A549 (cell line): ENCODE results near the gene WDFY2. TPM values are rescaled to one million over a fixed set of nuclear protein-coding genes. Genes with fewer than 3 reads are reported as not detected.

Experiments
- ATAC-seq, 2 experiments: fragments of 200-7000 bp in 1 of 2; fragments of >200 bp in 1 of 2; cut with Nextera tagmentation in 1 of 2; cut with Tn5 transposase in 1 of 2; 3 replicates each; pipeline versions ENCODE4 v1.8.0 to v1.9.1; 2018 to 2020; ENCODE audit warnings: mild to moderate bottlenecking in 1 of 2, moderate library complexity in 1 of 2
- CTCF ChIA-PET: fragments of 300-600 bp; sonication (Branson Sonifier 250); formaldehyde crosslinking; extraction: SDS; loops from one replicate; lab custom pipeline; 2021; ENCODE audit warnings: antibody characterized with exemption, inconsistent platforms; lab: Yijun Ruan, JAX
- POLR2A ChIA-PET: fragments of 350-600 bp; formaldehyde crosslinking; extraction: SDS; loops from one replicate; lab custom pipeline; 2021; ENCODE audit warnings: antibody characterized with exemption, inconsistent platforms; lab: Yijun Ruan, JAX
- DNase-seq, 2 experiments: peaks; one replicate each; pipeline versions ENCODE4 v3.0.0 to v3.0.0-alpha.2; 2011 to 2016; ENCODE audit warnings: low read depth in 1 of 2, low spot score in 1 of 2
- FAIRE-seq: peaks from 2 replicates; lab custom pipeline; 2011; peaks lifted over from hg19 to GRCh38; lab: Jason Lieb, UNC
- H3K27ac ChIP-seq, 2 experiments: fragments of >200 bp; sonication (Bioruptor Twin); formaldehyde crosslinking; 3 replicates each; pipeline ENCODE4 v1.5.1; 2016 to 2017
- H3K4me1 ChIP-seq: fragments of >200 bp; sonication (Bioruptor Twin); formaldehyde crosslinking; 3 replicates; pipeline ENCODE4 v1.6.1; 2016
- H3K4me2 ChIP-seq: fragments of >200 bp; sonication (Bioruptor Twin); formaldehyde crosslinking; 3 replicates; pipeline ENCODE4 v1.6.1; 2016
- H3K4me3 ChIP-seq: fragments of >200 bp; sonication (Bioruptor Twin); formaldehyde crosslinking; 3 replicates; pipeline ENCODE4 v1.5.1; 2016
- H3K9me3 ChIP-seq: fragments of >200 bp; sonication (Bioruptor Twin); formaldehyde crosslinking; 3 replicates; pipeline ENCODE4 v1.6.1; 2016
- CBX8 ChIP-seq: fragments of 200-600 bp; sonication (generic); IDR thresholded peaks from 2 replicates; pipeline ENCODE4 v1.6.1; 2016
- CHD2 ChIP-seq: fragments of 150-350 bp; IDR thresholded peaks from 2 replicates; pipeline ENCODE4 v1.6.1; 2014; ENCODE audit warnings: low read length; ENCODE audit not compliant: partially characterized antibody
- EHF ChIP-seq: fragments of 250-450 bp; sonication (Bioruptor Pico); IDR thresholded peaks from 2 replicates; pipeline ENCODE4 v1.5.0; 2020; ENCODE audit warnings: mild to moderate bottlenecking
- EHMT2 ChIP-seq: fragments of 200-600 bp; sonication (generic); IDR thresholded peaks from 2 replicates; pipeline ENCODE4 v1.6.1; 2016; ENCODE audit warnings: antibody characterized with exemption, low read depth, mild to moderate bottlenecking, moderate library complexity
- EP300 ChIP-seq, 2 experiments: fragments of >200 bp; sonication (Bioruptor Twin); formaldehyde crosslinking; IDR thresholded peaks; 2 replicates in 1 of 2; 3 replicates in 1 of 2; pipeline ENCODE4 v1.6.1; 2016 to 2017
- FOSB ChIP-seq: fragments of 250-450 bp; sonication (Bioruptor Pico); IDR thresholded peaks from 2 replicates; pipeline ENCODE4 v1.5.0; 2020; ENCODE audit warnings: mild to moderate bottlenecking, moderate library complexity
- FOSL2 ChIP-seq, 2 experiments: fragments of 450-650 bp in 1 of 2; fragments of >200 bp in 1 of 2; sonication (Bioruptor Twin) in 1 of 2; formaldehyde crosslinking; IDR thresholded peaks; 2 replicates each; pipeline versions ENCODE4 v1.5.0 to v1.6.1; 2016 to 2020; ENCODE audit warnings: mild to moderate bottlenecking in 1 of 2, moderate library complexity in 1 of 2
- FOXS1 ChIP-seq: fragments of 250-450 bp; sonication (Bioruptor Pico); IDR thresholded peaks from 2 replicates; pipeline ENCODE4 v1.5.0; 2020; ENCODE audit warnings: mild to moderate bottlenecking, moderate library complexity
- GATA3 ChIP-seq: IDR thresholded peaks from 2 replicates; pipeline ENCODE4 v1.6.1; 2012; ENCODE audit warnings: borderline replicate concordance
- HES2 ChIP-seq: fragments of >200 bp; sonication (Bioruptor Twin); formaldehyde crosslinking; IDR thresholded peaks from 2 replicates; pipeline ENCODE4 v1.6.1; 2016
- HOXB13 ChIP-seq: fragments of 250-450 bp; sonication (Bioruptor Pico); IDR thresholded peaks from 2 replicates; pipeline ENCODE4 v1.5.0; 2020; ENCODE audit warnings: low read depth, mild to moderate bottlenecking, moderate library complexity
- HOXB5 ChIP-seq: fragments of 250-450 bp; sonication (Bioruptor Pico); IDR thresholded peaks from 2 replicates; pipeline ENCODE4 v1.5.0; 2020; ENCODE audit warnings: mild to moderate bottlenecking, moderate library complexity
- JUNB ChIP-seq: fragments of >200 bp; sonication (Bioruptor Twin); formaldehyde crosslinking; IDR thresholded peaks from 2 replicates; pipeline ENCODE4 v1.6.1; 2016
- KDM1A ChIP-seq: fragments of 200-600 bp; sonication (generic); IDR thresholded peaks from 2 replicates; pipeline ENCODE4 v1.6.1; 2016; ENCODE audit warnings: low read depth, mild to moderate bottlenecking
- KDM5A ChIP-seq: fragments of 200-600 bp; sonication (generic); IDR thresholded peaks from 2 replicates; pipeline ENCODE4 v1.6.1; 2016; ENCODE audit warnings: antibody characterized with exemption, mild to moderate bottlenecking
- MAFK ChIP-seq: fragments of 450-650 bp; IDR thresholded peaks from 2 replicates; pipeline ENCODE4 v1.6.1; 2014; ENCODE audit not compliant: partially characterized antibody
- MAZ ChIP-seq: fragments of 150-350 bp; IDR thresholded peaks from 2 replicates; pipeline ENCODE4 v1.6.1; 2014; ENCODE audit warnings: antibody characterized with exemption, low read depth, low read length, borderline replicate concordance
- MYC ChIP-seq: IDR thresholded peaks from 2 replicates; pipeline ENCODE4 v1.6.1; 2012; ENCODE audit warnings: mild to moderate bottlenecking, inconsistent platforms, low read length, improper control_type of control experiment, borderline replicate concordance
- NPAS2 ChIP-seq: fragments of 250-450 bp; sonication (Bioruptor Pico); IDR thresholded peaks from 2 replicates; pipeline ENCODE4 v1.8.0; 2022; ENCODE audit warnings: mild to moderate bottlenecking, moderate library complexity, borderline replicate concordance
- RAD21 ChIP-seq, 2 experiments: fragments of >200 bp in 1 of 2; sonication (Bioruptor Twin) in 1 of 2; formaldehyde crosslinking in 1 of 2; IDR thresholded peaks in 1 of 2; conservative IDR thresholded peaks in 1 of 2; 2 replicates in 1 of 2; 3 replicates in 1 of 2; pipeline ENCODE4 v1.6.1; 2012 to 2018; ENCODE audit warnings: inconsistent platforms in 1 of 2
- REST ChIP-seq: fragments of 200-600 bp; sonication (generic); IDR thresholded peaks from 2 replicates; pipeline ENCODE4 v1.6.1; 2016; ENCODE audit warnings: antibody characterized with exemption, mild to moderate bottlenecking, moderate library complexity
- RFX5 ChIP-seq: fragments of 450-650 bp; IDR thresholded peaks from 2 replicates; pipeline ENCODE4 v1.7.1; 2014; ENCODE audit warnings: antibody characterized with exemption, mild to moderate bottlenecking, moderate library complexity
- SMC3 ChIP-seq: fragments of >200 bp; sonication (Bioruptor Twin); formaldehyde crosslinking; IDR thresholded peaks from 3 replicates; pipeline ENCODE4 v1.6.1; 2018; ENCODE audit warnings: inconsistent platforms
- TFCP2L1 ChIP-seq: fragments of 250-450 bp; sonication (Bioruptor Pico); IDR thresholded peaks from 2 replicates; pipeline ENCODE4 v1.5.0; 2021; ENCODE audit warnings: mild to moderate bottlenecking
- ZFP36 ChIP-seq: fragments of 450-650 bp; IDR thresholded peaks from 2 replicates; pipeline ENCODE4 v1.6.1; 2014; ENCODE audit warnings: borderline replicate concordance; ENCODE audit not compliant: partially characterized antibody
- ZNF302 ChIP-seq: fragments of 250-450 bp; sonication (Bioruptor Pico); IDR thresholded peaks from 2 replicates; pipeline ENCODE4 v1.9.0; 2021; ENCODE audit warnings: inconsistent platforms, mild to moderate bottlenecking, moderate library complexity
- ZSCAN20 ChIP-seq: fragments of 250-450 bp; sonication (Bioruptor Pico); IDR thresholded peaks from 2 replicates; pipeline ENCODE4 v1.8.0; 2022; ENCODE audit warnings: mild to moderate bottlenecking, moderate library complexity
- WGBS: methylation state at CpG from one replicate; pipeline ENCODE4 v1.1.6; 2017; ENCODE audit errors: missing lambda C conversion rate; 5-methylcytosine and 5-hydroxymethylcytosine counted together
- polyA plus RNA-seq, 4 experiments: library from polyadenylated mRNA; depleted of rRNA in 3 of 4; stranded (reverse); fragments of >200 nt; fragmentation: RNase III in 1 of 4; extraction: RNeasy Plus Mini Kit Qiagen cat#74134 plus additional on column Dnase treatment in 1 of 4; gene quantifications; 2 replicates in 3 of 4; 3 replicates in 1 of 4; pipeline ENCODE4 v1.2.3, GENCODE V29; 2011 to 2017
- TF ChIP-seq, protein P1 (sequence below): fragments of >200 bp; sonication (Bioruptor Twin); formaldehyde crosslinking; IDR thresholded peaks from 3 replicates; pipeline ENCODE4 v1.5.1; 2016

The WDFY2 gene
- polyA plus RNA-seq, 2 of the 4 experiments (the other 2 are of a cell fraction), result 5.2 to 8.5 TPM

- ATAC-seq (no peak), FAIRE-seq (no peak), DNase-seq (no peak)
- H3K9me3 ChIP-seq, result no peaks in the 10 kb centered on the region
- H3K27ac ChIP-seq, result no peak overlapping the region
- H3K4me3 ChIP-seq, result no peak overlapping the region
- 93% methylated on average over 2 of the region's 2 CpGs for WGBS
- ChIA-PET POLR2A (interaction anchor here (2.1 kb wide), 1 partner anchor 99 kb away, joined by 7 read pairs; the partner anchor contains the start of gene INTS6), CTCF (interaction anchor here (1.2 kb wide), 1 partner anchor 15 kb away, joined by 3 read pairs; no protein-coding TSS in a partner anchor)
- TF ChIP-seq SMC3, result no peak
- TF ChIP-seq HOXB13 (CRISPR knock-in tag), result no peak
- TF ChIP-seq, protein P1, sequence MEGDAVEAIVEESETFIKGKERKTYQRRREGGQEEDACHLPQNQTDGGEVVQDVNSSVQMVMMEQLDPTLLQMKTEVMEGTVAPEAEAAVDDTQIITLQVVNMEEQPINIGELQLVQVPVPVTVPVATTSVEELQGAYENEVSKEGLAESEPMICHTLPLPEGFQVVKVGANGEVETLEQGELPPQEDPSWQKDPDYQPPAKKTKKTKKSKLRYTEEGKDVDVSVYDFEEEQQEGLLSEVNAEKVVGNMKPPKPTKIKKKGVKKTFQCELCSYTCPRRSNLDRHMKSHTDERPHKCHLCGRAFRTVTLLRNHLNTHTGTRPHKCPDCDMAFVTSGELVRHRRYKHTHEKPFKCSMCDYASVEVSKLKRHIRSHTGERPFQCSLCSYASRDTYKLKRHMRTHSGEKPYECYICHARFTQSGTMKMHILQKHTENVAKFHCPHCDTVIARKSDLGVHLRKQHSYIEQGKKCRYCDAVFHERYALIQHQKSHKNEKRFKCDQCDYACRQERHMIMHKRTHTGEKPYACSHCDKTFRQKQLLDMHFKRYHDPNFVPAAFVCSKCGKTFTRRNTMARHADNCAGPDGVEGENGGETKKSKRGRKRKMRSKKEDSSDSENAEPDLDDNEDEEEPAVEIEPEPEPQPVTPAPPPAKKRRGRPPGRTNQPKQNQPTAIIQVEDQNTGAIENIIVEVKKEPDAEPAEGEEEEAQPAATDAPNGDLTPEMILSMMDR, result no peak
- no peak for TF ChIP-seq ZFP36
- no peak for TF ChIP-seq RAD21 (conservative IDR thresholded peaks at IDR 0.05 in 1 of 2, IDR thresholded peaks at IDR 0.05 in 1 of 2)
- TF ChIP-seq CBX8, result no peak
- no peak for TF ChIP-seq TFCP2L1 (CRISPR knock-in tag)
- TF ChIP-seq JUNB, result no peak
- no peak for TF ChIP-seq MAFK
- TF ChIP-seq MAZ, result no peak
- no peak for TF ChIP-seq RFX5
- no peak for TF ChIP-seq EP300 (IDR thresholded peaks at IDR 0.05)
- no peak for TF ChIP-seq HOXB5 (CRISPR knock-in tag)
- TF ChIP-seq NPAS2 (CRISPR knock-in tag), result no peak
- TF ChIP-seq FOSB (CRISPR knock-in tag), result no peak
- no peak for TF ChIP-seq FOSL2 (IDR thresholded peaks at IDR 0.05)
- TF ChIP-seq FOSL2 (CRISPR knock-in tag; IDR thresholded peaks at IDR 0.05), result no peak
- no peak for TF ChIP-seq HES2
- no peak for TF ChIP-seq KDM5A
- H3K4me1 ChIP-seq, result peaks cover 12% of the 10 kb centered on the region; the same call in 2 of the 3 replicates
- H3K4me2 ChIP-seq, result no peak overlapping the region
These were observed 32.8 kb upstream of the WDFY2 start for GRCh38 chr13:51551416-51551815.

DNA sequence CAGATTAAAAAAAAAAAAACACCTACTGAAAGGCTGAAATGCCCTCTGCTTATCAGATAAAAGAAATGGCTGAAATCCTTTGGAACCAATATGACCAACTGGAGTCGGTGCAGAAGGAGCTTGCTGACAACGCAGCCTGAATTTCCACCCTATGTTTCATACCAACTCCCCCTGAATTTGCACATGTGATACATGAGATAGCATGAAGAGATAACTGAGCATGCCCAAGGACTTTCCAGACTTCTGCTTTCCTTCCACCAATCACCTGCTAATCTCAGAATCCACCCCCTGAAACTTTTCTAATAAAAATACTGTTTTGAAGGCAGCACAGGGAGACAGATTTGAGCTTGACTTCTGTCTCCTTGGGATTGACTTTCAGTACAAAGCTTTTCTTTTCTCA, 32.2 kb upstream of the WDFY2 start:
- Histone ChIP-seq H3K4me2 (no peak overlapping the region), H3K4me3 (no peak overlapping the region), H3K4me1 (peaks cover 12% of the 10 kb centered on the region; the same call in 2 of the 3 replicates), H3K27ac (no peak overlapping the region), H3K9me3 (no peaks in the 10 kb centered on the region)
- ChIA-PET POLR2A (interaction anchor here (2.1 kb wide), 1 partner anchor 99 kb away, joined by 7 read pairs; the partner anchor contains the start of gene INTS6), CTCF (interaction anchor here (1.2 kb wide), 1 partner anchor 16 kb away, joined by 3 read pairs; no protein-coding TSS in a partner anchor)
- FAIRE-seq, result no peak
- WGBS, result 95% methylated on average over 2 of the region's 2 CpGs
- no peak for DNase-seq
- TF ChIP-seq ZSCAN20 (CRISPR knock-in tag) (no peak), ZNF302 (CRISPR knock-in tag) (no peak), GATA3 (no peak), CHD2 (no peak), EHMT2 (no peak)
- no peak for ATAC-seq

DNA sequence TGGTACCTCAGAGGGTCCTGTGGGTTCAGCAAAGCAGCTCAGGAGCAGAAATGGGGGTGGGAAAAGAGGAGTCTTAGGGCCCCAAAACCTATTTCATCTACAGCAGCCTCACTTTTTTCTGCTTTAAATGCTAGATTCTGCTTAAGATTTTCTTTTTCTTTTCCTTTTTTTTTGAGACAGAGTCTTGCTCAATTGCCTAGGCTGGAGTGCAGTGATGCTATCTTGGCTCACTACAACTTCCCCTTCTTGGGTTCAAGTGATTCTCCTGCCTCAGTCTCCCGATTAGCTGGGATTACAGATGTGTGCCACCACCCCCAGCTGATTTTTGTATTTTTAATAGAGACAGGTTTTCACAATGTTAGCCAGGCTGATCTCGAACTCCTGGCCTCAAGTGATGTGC, 30.7 kb upstream of the WDFY2 start:
- no peak for TF ChIP-seq MYC
- TF ChIP-seq REST, result no peak
- TF ChIP-seq KDM1A, result no peak
- no peak for TF ChIP-seq ZFP36
- no peak for TF ChIP-seq FOXS1
- TF ChIP-seq EHF, result no peak
- Histone ChIP-seq H3K4me1 (peaks cover 23% of the 10 kb centered on the region), H3K27ac (no peak overlapping the region), H3K9me3 (no peaks in the 10 kb centered on the region), H3K4me3 (no peak overlapping the region), H3K4me2 (no peak overlapping the region)
- no peak for DNase-seq
- 32% methylated on average over 2 of the region's 2 CpGs for WGBS
- no peak for ATAC-seq
- ChIA-PET CTCF (no interaction called here), POLR2A (no interaction called here)
- FAIRE-seq, result no peak
